HuH-7.5 (cell line): ENCODE data around the gene FOSL1.

Experiments used
- DNase-seq: peaks from one replicate; pipeline ENCODE4 v3.0.0; 2011; ENCODE audit warnings: low spot score

FOSL1 gene

DNA sequence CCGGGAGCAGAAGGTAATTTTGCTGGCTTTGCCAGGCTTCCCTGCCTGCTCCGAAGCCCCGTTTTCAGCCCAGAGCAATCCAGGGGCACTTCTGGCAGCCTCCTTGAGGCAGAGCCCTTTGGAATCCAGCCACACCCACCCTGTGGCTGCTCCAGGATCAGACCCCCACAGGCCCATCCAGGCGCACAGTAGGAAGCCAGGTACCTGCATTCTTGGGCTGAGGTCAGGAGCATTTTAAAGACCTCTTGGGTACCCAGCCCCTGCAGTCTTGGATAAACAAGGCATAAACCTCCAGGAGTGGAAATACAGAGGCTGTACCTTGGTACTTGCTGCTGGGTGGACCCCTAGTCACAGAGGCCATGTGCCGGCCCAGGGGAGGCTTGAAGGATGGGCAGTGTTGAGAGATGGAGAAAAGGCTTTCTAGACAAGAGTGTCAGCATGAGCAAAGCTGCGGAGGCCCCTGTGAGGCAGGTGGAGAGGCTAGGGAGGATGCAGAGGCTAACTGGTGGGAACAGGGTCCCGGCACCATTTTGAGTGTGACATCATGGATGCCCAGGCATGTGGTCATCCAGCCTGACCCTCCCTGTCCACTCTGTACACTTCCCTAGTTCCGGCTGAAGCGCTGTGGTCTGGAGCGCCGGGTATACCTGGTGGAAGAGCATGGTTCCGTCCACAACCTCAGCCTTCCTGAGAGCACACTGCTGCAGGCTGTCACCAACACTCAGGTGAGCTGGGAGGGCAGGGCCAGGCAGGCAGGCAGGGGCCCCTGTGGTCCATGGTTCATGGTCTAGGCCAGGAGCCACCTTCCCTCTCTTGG, 36.1 kb downstream of the FOSL1 start:
- DNase-seq: no peak

GRCh38 chr11:65862941-65863888, 37.0 kb downstream of the FOSL1 start:
- DNase-seq: no peak

DNA sequence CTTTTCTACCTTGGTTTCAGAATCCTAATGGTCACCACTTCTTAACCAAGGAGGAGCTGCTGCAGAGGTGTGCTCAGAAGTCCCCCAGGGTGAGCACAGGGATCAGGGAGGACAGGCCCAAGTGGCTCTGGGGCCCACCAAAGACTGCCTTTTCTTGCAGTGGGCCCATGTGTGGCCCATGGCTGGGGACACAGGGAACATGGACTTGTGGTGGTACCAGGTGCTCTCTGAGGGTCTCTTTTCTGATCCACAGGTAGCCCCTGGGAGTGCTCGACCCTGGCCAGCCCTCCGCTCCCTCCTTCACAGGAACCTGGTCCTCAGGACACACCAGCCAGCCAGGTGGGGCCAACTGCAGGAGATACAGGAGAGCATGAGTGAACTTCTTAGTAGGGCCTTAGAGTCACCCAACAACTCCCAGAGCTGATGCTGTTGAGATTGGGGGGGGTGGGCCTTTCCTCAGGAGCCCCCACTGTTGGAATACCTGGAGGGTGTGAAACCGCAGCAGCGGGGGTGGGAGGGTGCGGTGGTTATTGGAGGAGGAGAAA, 37.9 kb downstream of the FOSL1 start:
- no peak for DNase-seq

- no peak for DNase-seq
Measured at GRCh38 chr11:65861533-65862183, 38.5 kb downstream of the FOSL1 start.

GRCh38 chr11:65861165-65861505, 39.1 kb downstream of the FOSL1 start:
- DNase-seq: no peak

GRCh38 chr11:65860278-65861164, 39.7 kb downstream of the FOSL1 start, which contains the start of gene MUS81:
Gene MUS81, plus strand, starts transcription at chr11:65860433. Its CDS starts 321 bp downstream, at chr11:65860754.
- peak; percentile 94 for DNase-seq

- DNase-seq: no peak
Measured at GRCh38 chr11:65859812-65860277, 40.3 kb downstream of the FOSL1 start.

DNA sequence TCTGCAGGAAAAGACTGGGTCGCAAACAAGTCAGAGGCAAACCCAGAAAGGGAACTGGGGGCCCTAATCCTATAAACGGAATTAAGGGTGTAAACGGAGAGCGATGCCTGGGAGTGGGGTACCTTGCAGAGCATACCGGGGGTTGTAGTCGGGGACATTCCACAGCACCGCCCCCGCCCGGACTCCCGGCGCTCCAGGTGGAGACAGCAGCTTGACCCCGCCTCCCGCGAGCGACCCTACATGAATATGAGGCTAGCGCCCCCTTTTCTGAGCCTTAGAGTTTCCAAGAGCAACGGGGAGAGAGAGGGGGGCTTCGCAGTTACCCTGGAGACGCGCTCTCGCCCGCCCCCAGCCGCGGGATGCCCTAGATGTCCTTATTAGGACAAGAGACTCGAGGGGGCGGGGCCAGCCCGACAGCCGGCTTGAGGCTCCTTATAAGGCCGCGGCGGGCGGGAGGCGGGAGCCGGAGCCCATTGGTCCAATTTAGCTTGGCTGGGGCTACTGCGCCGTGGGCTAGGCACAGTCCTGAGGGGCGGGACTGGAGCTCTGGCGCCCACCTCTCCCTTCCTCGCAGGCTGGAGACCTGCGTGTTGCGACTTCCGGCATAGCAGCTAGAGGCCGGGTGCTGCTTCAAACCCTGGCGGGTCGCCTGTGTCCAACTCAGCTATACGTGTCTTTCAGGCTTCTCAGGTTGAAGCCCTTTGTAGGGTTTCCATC, 40.9 kb downstream of the FOSL1 start:
- DNase-seq: peak; percentile 95

GRCh38 chr11:65858681-65859087, 41.5 kb downstream of the FOSL1 start:
- DNase-seq: no peak

DNA sequence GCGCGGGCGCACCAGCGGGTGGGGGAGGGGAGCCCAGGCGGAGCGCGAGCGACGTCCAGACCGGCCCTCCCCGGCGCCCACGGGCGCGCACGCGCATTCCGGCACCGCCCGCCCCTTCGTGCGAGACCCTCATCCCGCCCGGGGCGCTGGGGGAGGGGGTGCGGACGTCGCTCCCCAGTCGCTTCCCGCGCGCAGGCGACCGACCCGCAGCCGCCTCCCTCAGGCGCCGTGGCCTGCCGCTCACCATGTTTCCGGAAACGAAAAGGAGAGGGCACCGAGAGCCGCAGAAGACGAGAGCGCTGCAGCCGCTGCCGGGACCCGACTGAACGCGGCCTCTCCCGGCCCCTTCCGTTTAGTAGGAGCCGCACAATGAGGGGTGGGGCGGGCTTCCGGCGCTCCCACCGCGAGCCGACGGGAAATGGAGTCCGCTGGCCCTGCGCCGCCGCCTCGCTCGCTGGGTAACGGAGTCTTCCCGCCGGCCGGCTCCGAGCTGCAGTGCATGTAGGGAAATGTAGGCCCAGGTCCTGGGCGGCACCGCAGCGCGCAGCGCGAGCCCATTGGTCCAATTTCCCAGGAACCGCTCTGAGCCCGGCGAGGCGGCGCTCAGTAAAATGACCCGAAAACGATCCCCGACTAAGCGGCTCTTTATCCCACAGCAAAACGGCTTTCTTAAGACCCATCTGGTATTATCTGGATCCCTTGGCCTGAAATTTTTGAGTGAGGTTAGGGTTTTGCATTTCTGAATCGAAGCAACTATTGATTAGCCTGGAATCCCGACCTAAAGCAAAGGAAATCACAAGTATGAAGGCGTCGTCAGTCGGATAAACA, 42.1 kb downstream of the FOSL1 start, which contains the start of gene CFL1:
Gene CFL1, minus strand, starts transcription at position 328 of the 828 bp plus-strand sequence. Its CDS starts 81 bp downstream, at position 247.
- peak; percentile 89 for DNase-seq

DNA sequence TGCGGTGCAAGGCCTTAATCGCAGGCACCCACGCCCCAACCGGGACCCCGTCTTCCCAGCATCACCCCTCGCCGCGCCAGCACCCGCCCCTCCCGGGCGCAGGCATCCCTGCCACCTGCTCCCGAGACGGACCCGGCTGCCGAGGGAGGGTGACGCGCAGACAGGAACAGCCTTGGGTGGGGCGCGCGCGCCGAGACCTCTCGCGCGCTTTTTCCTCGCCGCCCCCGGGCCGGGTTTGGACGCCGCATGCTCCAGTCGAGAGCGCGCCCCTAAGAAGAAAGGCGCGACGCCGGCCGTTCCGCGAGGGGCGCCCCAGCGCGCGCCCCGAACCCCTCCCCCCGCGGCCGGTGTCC, 42.7 kb downstream of the FOSL1 start:
- DNase-seq: no peak

DNA sequence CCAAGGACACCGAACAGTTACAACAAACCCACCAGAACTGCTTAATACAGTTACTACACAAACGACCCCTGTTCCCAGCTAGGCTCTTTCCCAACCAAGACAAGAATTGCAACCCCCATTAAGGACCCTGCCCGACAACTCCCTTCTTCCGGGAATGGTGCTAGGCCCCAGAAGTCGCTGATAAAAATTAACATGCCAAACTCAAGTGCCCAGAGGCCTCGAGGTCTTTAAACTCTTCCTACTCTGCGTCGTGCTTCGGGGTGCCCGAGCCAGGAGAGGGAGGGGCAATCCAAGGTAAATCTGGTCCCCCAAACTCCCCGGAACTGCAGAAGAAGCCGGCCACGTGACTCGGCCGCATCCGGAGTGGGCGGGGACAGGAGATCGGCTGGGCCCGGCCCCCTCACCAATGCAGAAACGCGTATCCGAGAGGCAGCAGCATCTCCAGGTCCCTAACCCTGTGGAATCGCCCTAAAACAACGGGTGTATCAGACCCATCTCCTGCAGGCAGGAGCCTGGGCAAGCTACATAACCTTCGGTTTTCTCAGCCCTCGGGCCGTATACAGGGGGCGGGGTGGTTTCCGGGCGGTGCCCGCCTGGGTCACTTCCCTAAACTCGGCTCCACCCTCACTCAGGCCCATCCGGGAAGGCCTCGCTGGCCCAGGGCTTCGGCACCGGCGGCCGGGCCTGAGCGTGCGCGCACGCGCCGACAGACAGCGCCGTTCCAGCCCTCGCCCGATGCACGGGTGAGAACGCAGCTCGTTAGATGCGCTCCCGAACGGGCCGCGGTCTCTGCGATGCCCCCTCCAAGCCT, 43.3 kb downstream of the FOSL1 start:
- no peak for DNase-seq

- no peak for DNase-seq
Measured at GRCh38 chr11:65855927-65856363, 44.2 kb downstream of the FOSL1 start.

- DNase-seq: no peak
Measured at GRCh38 chr11:65854852-65855837, 45.0 kb downstream of the FOSL1 start.

- DNase-seq: no peak
Measured at GRCh38 chr11:65854161-65854592, 46.0 kb downstream of the FOSL1 start.

DNA sequence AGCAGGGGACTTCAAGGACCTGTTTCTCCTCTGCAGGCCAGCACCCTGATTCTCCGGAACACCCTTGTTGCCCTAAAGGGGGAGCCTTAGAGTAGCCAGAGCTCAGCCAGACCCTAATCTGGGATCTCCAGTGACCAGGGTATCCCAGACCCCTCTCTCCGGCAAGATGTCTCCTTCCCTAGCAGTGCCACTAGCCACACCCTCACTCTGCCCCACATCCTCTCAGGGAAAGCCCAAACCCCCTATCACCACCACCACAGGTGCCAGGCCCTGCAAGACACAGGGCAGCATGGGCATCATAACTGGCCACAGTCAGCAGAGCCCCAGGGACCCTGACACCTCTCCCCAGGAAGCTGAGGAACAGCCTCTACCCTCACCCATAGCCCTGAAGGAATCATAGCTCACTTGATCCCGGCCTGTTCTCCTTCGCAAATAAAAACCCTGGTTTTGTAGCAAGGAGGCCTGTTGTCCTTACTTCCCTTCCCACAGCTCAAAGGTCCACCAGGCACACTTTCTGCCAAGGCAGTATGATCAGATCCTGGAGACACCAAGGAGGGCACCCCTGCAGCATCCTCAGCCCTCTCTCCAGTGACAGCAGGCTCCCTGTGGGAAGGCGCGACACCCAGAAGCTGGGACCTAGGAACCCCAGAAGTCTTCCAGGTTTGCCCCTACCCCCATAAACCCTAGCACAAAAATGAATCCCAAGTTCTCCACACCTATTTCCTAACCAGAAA, 46.8 kb downstream of the FOSL1 start:
- no peak for DNase-seq
